MCF 10A (cell line): ENCODE measurements around the gene AUTS2. TPM values are rescaled to one million over a fixed set of nuclear protein-coding genes. Genes with fewer than 3 reads are reported as not detected.

ENCODE experiments used
- BruUV-seq: library from RNA; stranded (reverse); fragments of 400-500 nt; replicated peaks from 2 replicates; lab custom pipeline; 2021; lab: Mats Ljungman, UMichigan
- CTCF ChIA-PET: fragments of 300-600 bp; sonication (Branson Sonifier 250); formaldehyde crosslinking; extraction: SDS; loops from one replicate; lab custom pipeline; 2021; ENCODE audit warnings: antibody characterized with exemption, inconsistent platforms; lab: Yijun Ruan, JAX
- POLR2A ChIA-PET: fragments of 300-600, 350-650 bp; sonication (Branson Sonifier 250); formaldehyde crosslinking; extraction: SDS; loops from one replicate; lab custom pipeline; 2020; ENCODE audit warnings: antibody characterized with exemption, inconsistent platforms; lab: Yijun Ruan, JAX
- DNase-seq: peaks from one replicate; pipeline ENCODE4 v3.0.0-alpha.2; 2018; ENCODE audit not compliant: unreplicated experiment
- H3K27ac Mint-ChIP-seq: one replicate; pipeline ENCODE4 v1.8.0; 2022; ENCODE audit warnings: mild to moderate bottlenecking, low read depth, mixed read lengths; ENCODE audit not compliant: unreplicated experiment
- H3K27me3 Mint-ChIP-seq: one replicate; pipeline ENCODE4 v1.8.0; 2022; ENCODE audit warnings: mixed read lengths; ENCODE audit not compliant: insufficient read depth, unreplicated experiment
- H3K36me3 Mint-ChIP-seq: one replicate; pipeline ENCODE4 v1.8.0; 2022; ENCODE audit warnings: mild to moderate bottlenecking, moderate library complexity, mixed read lengths; ENCODE audit not compliant: insufficient read depth, unreplicated experiment
- H3K4me1 Mint-ChIP-seq: one replicate; pipeline ENCODE4 v1.8.0; 2022; ENCODE audit warnings: mixed read lengths; ENCODE audit not compliant: insufficient read depth, unreplicated experiment
- H3K4me3 Mint-ChIP-seq: one replicate; pipeline ENCODE4 v1.8.0; 2022; ENCODE audit warnings: mild to moderate bottlenecking, moderate library complexity, mixed read lengths; ENCODE audit not compliant: unreplicated experiment
- H3K9me3 Mint-ChIP-seq: one replicate; pipeline ENCODE4 v1.8.0; 2022; ENCODE audit warnings: mixed read lengths; ENCODE audit not compliant: unreplicated experiment
- intact Hi-C: fragments of 100-400 bp; cut with micrococcal nuclease; formaldehyde crosslinking; loops from 2 replicates; pipeline ENCODE4 v1.14.1; 2022
- total RNA-seq: library from RNA; stranded (reverse); gene quantifications from 2 replicates; pipeline ENCODE4 v1.2.3, GENCODE V29; 2022
- TF ChIP-seq, protein P1 (sequence below): fragments of 200-600 bp; IDR thresholded peaks from one replicate; pipeline ENCODE4 v1.8.0; 2022; ENCODE audit warnings: antibody characterized with exemption, mild to moderate bottlenecking; ENCODE audit not compliant: unreplicated experiment

AUTS2 gene
- total RNA-seq, 1 experiment from 2014 or later: 1.3 TPM

DNA sequence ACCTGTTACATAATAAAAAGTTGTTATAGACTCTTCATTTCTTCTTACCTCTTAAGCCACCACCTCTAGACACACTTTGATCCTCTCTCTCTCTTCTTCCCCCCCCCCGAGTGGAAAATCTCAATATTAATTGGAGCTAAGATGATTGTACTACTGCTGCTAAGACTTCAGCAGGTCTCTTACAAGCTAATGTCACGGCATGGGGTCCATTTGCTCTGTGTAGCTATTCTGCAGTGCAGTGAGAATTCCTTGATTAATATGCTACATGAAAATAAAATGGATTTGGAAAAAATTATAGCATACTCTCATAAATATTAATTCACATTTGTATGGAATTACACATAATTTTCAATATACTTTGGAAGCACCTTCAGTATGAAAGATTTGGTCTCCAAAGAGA is 297.2 kb downstream of the AUTS2 start:
- Mint-ChIP-seq H3K4me3 (no peak overlapping the region), H3K36me3 (no peaks in the 10 kb centered on the region), H3K27ac (no peak overlapping the region), H3K9me3 (peaks cover 45% of the 10 kb centered on the region), H3K27me3 (no peaks in the 10 kb centered on the region), H3K4me1 (no peaks in the 10 kb centered on the region)
- BruUV-seq: no TSS peak
- ChIA-PET POLR2A (interaction anchor here (0.6 kb wide), 2 partner anchors 10 to 663 kb away, joined by 3 read pairs; no protein-coding TSS in a partner anchor), CTCF (no interaction called here)
- TF ChIP-seq, protein P1, sequence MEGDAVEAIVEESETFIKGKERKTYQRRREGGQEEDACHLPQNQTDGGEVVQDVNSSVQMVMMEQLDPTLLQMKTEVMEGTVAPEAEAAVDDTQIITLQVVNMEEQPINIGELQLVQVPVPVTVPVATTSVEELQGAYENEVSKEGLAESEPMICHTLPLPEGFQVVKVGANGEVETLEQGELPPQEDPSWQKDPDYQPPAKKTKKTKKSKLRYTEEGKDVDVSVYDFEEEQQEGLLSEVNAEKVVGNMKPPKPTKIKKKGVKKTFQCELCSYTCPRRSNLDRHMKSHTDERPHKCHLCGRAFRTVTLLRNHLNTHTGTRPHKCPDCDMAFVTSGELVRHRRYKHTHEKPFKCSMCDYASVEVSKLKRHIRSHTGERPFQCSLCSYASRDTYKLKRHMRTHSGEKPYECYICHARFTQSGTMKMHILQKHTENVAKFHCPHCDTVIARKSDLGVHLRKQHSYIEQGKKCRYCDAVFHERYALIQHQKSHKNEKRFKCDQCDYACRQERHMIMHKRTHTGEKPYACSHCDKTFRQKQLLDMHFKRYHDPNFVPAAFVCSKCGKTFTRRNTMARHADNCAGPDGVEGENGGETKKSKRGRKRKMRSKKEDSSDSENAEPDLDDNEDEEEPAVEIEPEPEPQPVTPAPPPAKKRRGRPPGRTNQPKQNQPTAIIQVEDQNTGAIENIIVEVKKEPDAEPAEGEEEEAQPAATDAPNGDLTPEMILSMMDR: no peak
- intact Hi-C loops: no loop called here
- DNase-seq: no peak

DNA sequence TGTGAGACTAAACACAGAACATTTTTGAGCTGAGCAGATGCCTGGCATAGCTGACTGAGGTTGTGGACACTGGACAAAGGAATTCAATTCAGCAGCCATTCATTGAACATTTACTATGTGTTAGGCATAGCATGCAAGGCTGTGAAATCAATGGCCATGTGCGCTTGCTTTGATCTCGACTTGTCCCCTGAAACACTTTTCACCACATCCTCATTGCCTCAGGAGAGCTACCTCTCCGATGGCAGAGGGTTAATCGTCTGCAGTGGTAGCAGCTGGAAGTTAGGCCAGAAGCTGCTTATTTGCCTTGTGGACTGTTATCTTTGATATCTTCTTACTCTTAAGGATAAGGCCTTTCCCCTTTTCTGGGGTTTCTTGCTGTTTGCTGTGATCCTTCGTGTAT is 297.8 kb downstream of the AUTS2 start:
- H3K4me3 Mint-ChIP-seq: no peak overlapping the region
- intact Hi-C loops: no loop called here
- H3K27ac Mint-ChIP-seq: no peak overlapping the region
- DNase-seq: no peak
- H3K27me3 Mint-ChIP-seq: no peaks in the 10 kb centered on the region
- no peaks in the 10 kb centered on the region for H3K4me1 Mint-ChIP-seq
- ChIA-PET CTCF (no interaction called here), POLR2A (interaction anchor here (0.6 kb wide), 1 partner anchor 662 kb away, joined by 3 read pairs; no protein-coding TSS in a partner anchor)
- H3K36me3 Mint-ChIP-seq: no peaks in the 10 kb centered on the region
- H3K9me3 Mint-ChIP-seq: peaks cover 38% of the 10 kb centered on the region
- BruUV-seq: no TSS peak
- TF ChIP-seq, protein P1: no peak

DNA sequence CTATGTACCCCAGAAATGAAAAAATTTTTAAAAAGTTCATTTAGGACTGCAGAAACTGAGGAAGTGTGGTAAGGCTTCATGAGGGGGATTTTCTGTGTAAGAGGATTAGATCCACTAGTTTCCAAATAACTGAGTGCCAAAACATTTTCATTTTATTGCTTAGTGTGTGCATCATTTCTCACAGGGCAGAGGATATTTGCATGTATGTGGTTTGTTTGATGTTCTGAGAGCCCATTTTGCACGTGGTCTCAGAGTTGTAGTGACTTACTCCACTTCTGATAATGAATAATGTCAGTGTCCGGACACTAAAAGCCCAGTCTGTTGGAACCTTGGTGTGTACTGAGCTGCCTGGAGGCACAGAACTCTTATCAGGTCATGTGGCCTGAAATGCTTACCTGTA is 299.9 kb downstream of the AUTS2 start:
- Mint-ChIP-seq H3K4me1 (no peaks in the 10 kb centered on the region), H3K9me3 (peaks cover 42% of the 10 kb centered on the region), H3K27ac (no peak overlapping the region), H3K36me3 (no peaks in the 10 kb centered on the region), H3K27me3 (no peaks in the 10 kb centered on the region), H3K4me3 (no peak overlapping the region)
- ChIA-PET CTCF (no interaction called here), POLR2A (no interaction called here)
- TF ChIP-seq, protein P1: no peak
- intact Hi-C loops: no loop called here
- DNase-seq: no peak
- no TSS peak for BruUV-seq

DNA sequence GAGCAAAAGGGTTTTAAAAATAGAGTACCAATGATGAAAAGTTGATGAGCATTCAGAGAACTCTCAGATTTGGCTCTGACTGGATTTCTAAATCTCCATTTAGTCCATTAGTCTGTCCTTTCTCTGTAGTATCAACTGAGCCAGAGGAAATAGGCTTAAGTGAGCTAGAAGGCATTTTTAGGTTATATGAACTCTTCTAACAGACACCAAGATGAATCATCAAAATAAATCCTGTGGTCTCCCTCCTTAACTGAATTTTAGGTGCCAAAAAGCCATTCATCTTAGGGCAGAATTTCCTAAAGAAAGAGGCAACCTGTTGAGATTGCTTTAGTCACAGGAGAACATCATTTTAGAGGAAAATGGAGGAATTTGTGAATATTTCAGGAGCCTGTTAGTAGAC is 305.1 kb downstream of the AUTS2 start:
- Mint-ChIP-seq H3K27me3 (no peaks in the 10 kb centered on the region), H3K9me3 (peaks cover 47% of the 10 kb centered on the region), H3K4me3 (no peak overlapping the region), H3K4me1 (no peaks in the 10 kb centered on the region), H3K36me3 (no peaks in the 10 kb centered on the region), H3K27ac (no peak overlapping the region)
- ChIA-PET POLR2A (no interaction called here), CTCF (interaction anchor here (0.8 kb wide), 1 partner anchor 60 kb away, joined by 3 read pairs; no protein-coding TSS in a partner anchor)
- intact Hi-C loops: no loop called here
- no TSS peak for BruUV-seq
- TF ChIP-seq, protein P1: no peak
- DNase-seq: no peak
